NCI-H1048 (cell line): Measurements from ENCODE around the gene MR1.
A peak's percentile ranks its signal among the peaks of the same experiment; 100 is the strongest.
"Not testable (repeated sequence)": the region's sequence is repeated elsewhere in the genome, so short reads cannot be mapped to it uniquely, and the experiment has no call there.

Source experiments
- DNase-seq: peaks from one replicate; lab custom pipeline; 2025; lab: John Stamatoyannopoulos, UW

Gene MR1

GRCh38 chr1:181032535-181032934 is 1.2 kb upstream of the MR1 start:
- DNase-seq: no peak

DNA sequence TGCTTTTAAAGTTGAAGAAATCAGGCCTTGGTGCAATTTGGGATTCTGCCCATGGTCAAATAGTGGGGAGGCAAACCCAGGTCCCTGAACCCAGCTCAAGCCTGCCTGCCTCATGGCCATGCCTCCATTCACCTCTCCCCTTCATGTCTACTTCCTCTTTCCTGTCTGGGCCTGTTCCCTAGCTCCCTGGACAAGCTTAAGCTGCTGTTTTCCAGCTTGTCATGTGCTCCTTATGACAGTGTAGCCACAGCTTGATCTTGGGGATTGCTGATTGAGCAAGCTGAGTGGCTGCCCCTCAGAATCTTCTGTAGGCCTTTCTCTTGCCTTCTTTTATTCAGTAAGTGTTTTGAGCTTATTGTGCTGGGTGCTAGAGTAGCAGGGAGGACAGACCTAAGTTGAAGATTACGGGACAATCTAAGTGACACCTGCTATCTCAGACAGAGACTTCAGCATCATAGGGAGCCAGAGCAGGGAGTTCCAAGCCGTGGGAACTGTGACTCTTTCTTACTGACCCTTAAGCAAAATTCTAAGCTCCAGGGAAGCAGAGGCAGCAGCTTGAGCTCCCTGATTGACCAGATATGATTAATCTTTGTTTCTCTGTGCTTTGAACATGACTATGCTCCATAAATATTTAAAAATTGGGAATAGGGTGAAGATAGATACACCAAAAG is 520 bp upstream of the MR1 start:
- DNase-seq: no peak

- not testable (repeated sequence) for DNase-seq
Measured at GRCh38 chr1:181035210-181035609, 1.4 kb downstream of the MR1 start.

GRCh38 chr1:181036107-181036836 is 2.5 kb downstream of the MR1 start:
- DNase-seq: no peak

DNA sequence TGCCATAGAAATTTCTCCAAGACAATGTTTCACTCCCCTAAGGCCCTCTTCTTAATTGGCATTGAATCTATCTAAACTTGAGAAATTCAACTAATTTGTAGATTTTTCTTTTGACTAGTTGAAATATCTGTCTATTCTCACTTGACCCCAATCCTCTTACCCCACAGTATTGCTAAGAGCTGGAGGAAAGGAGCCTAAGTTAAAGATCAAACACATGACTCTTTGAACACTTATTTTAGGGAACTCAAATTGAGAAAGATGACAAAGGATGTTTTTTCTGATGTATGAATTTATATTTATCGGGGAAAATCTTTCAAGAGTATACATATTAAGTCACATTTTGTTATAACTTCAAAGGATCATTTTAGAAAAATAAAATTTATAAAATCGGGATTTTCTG is 3.6 kb downstream of the MR1 start:
- no peak for DNase-seq

DNA sequence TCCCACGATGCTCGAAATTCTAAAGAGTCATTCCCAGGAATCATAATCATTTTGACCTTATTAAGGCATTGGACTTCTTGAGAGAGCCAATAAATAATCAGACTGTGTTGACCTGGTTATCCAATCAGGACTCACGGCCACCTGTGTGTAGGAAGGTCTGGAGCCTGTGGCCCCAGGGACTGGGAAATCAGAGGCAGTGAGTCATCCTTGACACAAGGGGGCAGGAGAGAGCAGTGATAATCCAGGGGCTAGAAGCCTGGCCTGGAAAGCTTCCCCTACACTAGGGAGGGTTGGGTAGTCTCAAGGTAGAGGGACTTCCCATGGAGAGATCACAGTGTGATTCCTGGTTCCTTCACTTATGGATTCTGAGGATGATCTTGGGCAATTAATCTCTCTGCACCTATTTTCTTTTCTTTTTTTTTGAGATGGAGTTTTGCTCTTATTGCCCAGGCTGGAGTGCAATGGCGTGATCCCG is 4.7 kb downstream of the MR1 start:
- peak; percentile 86 for DNase-seq

DNA sequence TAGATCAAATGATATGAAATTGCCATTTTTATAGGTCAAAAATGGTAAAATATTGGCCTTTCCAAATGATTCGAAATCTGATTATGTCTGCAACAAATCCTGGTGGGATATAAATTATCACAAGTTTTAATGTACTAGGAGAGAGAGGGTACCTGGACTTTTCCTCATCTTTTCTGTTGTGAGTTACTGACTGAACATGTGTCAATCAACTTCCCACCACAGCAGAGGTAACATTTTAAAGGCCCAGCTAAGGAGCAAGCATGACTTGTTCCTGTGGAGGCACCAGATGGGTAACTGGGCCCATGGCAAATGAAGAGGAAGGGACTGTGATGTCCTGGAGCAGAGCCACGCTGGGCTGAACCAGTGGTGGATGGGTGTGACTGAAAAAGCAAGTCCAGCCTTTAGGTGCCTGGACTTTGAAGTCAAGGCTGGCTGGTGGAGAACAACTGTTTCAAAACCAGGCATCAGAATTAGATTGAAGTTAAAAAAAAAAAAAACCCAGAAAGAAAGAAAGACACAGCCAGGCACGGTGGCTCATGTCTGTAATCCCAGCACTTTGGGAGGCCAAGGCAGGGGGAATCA is 6.6 kb downstream of the MR1 start:
- no peak for DNase-seq

DNA sequence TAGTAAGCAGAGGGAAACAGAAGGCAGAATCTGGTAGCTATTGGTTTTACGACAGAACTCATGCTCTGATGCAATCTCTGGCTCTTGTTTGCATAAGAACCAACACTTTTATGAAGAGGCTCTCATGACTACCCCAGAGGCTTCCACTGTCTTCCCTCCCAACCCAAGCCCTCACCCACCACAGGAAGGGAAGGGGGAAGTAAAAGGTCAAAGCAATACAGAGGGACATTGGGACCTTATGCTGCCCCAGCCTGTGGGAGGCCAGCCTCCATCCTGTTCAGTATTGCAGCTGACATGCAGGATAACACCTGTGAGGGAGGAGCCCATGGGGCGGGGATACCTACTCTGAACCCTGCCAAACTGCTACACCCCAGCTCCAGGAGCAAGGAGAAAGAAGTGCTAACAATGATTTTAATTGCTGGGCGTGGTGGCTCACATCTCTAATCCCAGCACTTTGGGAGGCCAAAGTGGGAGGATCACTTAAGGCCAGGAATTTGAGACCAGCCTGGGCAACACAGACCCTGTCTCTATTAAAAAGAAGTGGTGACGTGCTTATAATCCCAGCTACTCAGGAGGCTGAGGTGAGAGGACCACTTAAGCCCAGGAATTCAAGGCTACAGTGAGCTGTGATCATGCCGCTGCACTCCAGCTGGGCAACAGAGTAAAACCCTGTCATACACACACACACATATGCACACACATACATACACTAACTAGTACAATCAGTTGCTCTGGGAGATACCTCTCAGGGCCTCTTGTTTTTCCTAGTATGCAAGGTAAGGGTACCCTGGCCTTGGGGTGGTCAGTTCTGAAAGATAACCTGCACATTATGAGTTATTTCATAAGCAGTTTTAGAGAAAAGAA is 9.5 kb downstream of the MR1 start:
- DNase-seq: no peak

DNA sequence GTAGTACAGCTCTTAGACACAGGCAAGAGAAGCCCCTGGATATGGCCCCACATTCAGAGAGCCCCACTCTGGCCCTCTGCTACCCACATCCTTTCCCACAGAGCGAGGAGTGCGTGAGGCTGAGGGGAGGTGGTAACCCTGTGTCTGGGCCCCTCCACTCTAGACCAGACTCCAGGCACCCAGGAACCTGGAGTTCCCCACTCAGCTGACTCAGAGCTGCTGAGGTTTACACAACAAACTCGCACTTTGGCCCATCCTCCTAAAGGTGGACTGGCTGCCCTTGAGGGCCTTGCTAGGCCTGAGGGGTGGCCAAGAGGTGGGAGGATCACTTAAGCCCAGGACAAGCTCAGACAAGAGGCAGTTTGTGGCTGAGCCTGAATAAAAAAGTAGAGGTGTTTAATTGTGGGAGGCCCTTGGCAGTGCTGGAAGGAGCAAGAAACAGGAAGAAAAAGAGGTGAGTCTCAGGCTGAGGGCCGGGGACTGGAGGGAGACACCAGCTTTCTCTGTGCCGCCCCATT is 10.7 kb downstream of the MR1 start:
- DNase-seq: no peak

GRCh38 chr1:181045946-181046345 is 12.2 kb downstream of the MR1 start:
- not testable (repeated sequence) for DNase-seq

DNA sequence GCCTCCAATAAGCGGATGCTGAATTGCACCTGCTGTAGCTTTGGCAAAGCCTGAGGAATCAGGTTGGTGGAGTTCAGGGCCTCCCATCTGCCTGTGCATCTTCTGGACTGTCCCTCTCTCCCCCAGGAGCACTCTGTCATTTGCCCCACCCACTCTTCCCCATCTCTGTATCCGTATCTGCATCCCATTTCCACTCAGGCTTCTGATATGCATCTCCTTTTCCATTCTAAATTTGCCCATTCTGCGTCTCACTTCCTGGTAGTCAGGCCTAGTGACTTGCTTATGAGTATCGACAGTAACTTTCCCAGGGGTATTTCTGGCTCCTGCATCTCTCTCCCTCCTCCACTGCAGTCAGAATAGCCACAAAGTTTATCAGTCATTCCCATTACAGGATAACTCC is 15.6 kb downstream of the MR1 start:
- no peak for DNase-seq

DNA sequence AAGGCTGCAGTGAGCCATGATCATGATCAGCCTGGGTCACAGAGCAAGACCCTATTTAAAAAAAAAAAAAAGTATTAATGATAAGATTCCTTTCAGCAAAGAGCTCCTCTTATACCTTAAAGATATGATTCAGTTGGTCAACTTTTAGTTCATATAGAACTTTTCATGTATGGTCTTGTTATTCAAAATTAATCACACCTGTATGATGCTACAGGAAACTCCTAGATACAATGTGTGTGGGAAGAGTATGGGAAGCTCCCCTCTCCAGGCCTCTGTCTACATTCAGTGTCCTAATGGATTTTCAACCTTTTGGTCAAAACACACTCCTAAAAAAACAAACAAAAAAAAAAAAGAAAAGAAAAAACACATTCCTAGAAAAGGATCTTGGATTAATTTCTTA is 17.1 kb downstream of the MR1 start:
- DNase-seq: no peak

GRCh38 chr1:181056560-181056959 is 22.8 kb downstream of the MR1 start:
- DNase-seq: no peak

- no peak for DNase-seq
Measured at GRCh38 chr1:181057079-181057478, 23.3 kb downstream of the MR1 start.

DNA sequence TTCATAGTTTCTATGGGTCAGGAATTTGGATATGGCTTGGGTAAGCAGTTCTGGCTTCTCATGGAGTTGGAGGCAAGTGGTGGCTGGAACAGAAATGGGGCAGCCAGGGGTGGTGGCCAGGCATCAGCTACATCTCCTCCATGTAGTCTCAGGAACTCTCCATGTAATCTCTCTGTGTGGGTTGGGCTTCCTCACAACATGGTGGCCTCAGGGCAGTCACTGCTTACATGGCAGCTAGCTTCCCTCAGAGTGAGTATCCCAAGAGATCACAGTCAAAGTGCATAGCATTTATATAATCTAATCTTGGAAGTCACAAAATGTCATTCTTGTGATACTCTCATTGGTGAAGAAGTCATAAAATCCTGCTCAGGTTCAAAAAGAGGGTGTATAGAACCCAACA is 25.7 kb downstream of the MR1 start:
- DNase-seq: no peak

- DNase-seq: no peak
Measured at GRCh38 chr1:181060066-181060465, 26.3 kb downstream of the MR1 start.

DNA sequence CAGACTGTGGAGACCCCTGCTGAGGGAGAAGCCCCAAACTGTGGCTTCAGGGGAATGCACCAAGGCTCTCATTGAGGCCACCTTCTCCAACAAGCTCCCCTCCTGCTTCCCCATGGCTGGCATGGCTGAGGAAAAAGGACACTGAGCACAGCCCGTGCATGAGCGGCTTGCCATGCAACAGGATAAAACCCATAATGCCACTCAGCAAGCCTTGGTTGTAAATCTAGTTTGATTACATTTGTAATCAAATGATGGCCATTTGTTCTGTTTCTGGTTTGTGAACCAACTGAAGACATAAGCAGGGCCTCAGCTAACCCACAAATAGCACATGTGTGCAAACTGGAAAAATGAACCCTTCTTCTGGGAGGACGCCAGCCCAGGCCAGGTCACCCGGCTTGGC is 27.2 kb downstream of the MR1 start:
- DNase-seq: not testable (repeated sequence)

DNA sequence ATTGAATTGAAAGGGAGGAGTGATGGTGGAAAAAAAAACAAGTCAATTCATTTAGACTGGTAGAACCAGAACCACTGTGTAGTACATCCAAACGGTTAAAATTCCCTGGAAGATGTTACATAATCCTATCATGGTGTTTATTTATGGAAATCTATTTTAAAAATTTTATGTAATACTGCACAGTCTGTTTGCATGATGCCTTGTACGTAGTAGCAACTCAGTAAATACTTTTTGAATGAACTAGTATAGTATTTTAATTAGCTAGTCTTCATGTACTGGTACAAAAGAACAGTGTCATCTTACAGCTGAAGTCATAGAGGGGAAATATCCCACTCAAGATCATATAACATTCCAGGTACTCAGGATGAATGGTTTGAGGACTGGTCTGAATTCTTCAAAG is 27.7 kb downstream of the MR1 start:
- no peak for DNase-seq

GRCh38 chr1:181061891-181062835 is 28.4 kb downstream of the MR1 start:
- DNase-seq: no peak

- no peak for DNase-seq
Measured at GRCh38 chr1:181062836-181063428, 29.1 kb downstream of the MR1 start.
